Measurements from ENCODE around the gene RIPK3.

DNA sequence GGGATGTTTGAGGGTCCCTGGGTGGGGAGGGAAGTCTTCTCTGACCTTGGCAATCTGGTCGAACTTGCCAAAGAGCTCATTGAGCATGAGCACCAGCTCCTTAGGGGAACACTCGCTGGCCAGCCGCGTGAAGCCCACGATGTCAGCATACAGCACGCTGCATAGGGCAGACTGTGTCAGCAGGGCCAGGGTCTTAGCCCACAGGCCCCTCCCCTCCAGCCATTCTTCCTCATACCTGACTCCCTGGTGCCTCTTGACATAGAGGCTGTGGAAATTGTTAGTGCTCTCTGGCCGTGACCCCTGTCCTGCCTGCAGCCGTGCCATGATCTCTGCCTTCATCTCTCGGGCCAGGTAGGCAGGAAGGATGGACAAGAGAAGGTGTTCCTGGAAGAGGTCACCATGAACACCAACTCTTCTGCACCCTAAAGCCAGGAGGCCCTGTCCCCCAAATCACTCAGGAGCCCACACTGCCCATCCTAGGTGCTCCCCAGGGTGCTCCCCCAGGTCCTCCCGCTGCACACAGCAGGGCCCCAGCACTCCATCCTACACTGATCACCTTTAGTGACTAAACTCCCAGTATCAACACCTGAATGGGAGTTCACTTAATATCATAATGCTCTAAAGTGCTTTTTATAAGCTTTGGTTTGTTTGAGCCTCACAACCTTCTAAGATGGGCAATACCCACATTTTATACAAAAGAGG lies 8.7 kb downstream of the RIPK3 start:
- TF ChIP-seq, protein P1, sequence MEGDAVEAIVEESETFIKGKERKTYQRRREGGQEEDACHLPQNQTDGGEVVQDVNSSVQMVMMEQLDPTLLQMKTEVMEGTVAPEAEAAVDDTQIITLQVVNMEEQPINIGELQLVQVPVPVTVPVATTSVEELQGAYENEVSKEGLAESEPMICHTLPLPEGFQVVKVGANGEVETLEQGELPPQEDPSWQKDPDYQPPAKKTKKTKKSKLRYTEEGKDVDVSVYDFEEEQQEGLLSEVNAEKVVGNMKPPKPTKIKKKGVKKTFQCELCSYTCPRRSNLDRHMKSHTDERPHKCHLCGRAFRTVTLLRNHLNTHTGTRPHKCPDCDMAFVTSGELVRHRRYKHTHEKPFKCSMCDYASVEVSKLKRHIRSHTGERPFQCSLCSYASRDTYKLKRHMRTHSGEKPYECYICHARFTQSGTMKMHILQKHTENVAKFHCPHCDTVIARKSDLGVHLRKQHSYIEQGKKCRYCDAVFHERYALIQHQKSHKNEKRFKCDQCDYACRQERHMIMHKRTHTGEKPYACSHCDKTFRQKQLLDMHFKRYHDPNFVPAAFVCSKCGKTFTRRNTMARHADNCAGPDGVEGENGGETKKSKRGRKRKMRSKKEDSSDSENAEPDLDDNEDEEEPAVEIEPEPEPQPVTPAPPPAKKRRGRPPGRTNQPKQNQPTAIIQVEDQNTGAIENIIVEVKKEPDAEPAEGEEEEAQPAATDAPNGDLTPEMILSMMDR (IDR thresholded peaks at IDR 0.05) = no peak
- TF ChIP-seq YY1 (IDR thresholded peaks at IDR 0.05; ENCODE audit: low read depth) = no peak
- TF ChIP-seq NRF1 (IDR thresholded peaks at IDR 0.05; ENCODE audit: low read depth, low read length) = no peak
- TF ChIP-seq, protein P2, sequence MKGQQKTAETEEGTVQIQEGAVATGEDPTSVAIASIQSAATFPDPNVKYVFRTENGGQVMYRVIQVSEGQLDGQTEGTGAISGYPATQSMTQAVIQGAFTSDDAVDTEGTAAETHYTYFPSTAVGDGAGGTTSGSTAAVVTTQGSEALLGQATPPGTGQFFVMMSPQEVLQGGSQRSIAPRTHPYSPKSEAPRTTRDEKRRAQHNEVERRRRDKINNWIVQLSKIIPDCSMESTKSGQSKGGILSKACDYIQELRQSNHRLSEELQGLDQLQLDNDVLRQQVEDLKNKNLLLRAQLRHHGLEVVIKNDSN (IDR thresholded peaks at IDR 0.05; ENCODE audit: borderline replicate concordance, low read depth) = no peak
- TF ChIP-seq, protein P3, sequence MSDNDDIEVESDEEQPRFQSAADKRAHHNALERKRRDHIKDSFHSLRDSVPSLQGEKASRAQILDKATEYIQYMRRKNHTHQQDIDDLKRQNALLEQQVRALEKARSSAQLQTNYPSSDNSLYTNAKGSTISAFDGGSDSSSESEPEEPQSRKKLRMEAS (IDR thresholded peaks at IDR 0.05; ENCODE audit: low read depth) = no peak
- TF ChIP-seq, protein P4, sequence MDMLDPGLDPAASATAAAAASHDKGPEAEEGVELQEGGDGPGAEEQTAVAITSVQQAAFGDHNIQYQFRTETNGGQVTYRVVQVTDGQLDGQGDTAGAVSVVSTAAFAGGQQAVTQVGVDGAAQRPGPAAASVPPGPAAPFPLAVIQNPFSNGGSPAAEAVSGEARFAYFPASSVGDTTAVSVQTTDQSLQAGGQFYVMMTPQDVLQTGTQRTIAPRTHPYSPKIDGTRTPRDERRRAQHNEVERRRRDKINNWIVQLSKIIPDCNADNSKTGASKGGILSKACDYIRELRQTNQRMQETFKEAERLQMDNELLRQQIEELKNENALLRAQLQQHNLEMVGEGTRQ (IDR thresholded peaks at IDR 0.05; ENCODE audit: borderline replicate concordance, low read depth, low read length) = no peak
- no peak for TF ChIP-seq POLR2AphosphoS5 (IDR thresholded peaks at IDR 0.05; ENCODE audit: low read depth, low read length)
- no peak for TF ChIP-seq GABPA (IDR thresholded peaks at IDR 0.05; ENCODE audit: low read depth)

Measured in SK-N-SH (cell line).